Suprapubic skin (tissue), 4 donors: ENCODE data around the gene KIAA1328. TPM values are rescaled to one million over a fixed set of nuclear protein-coding genes. Genes with fewer than 3 reads are reported as not detected.

ENCODE experiments used
- DNase-seq, 2 donors: peaks; one replicate each; pipeline ENCODE4 v3.0.0-alpha.2; 2019; ENCODE audit warnings: low spot score in 2 of 2
- H3K27ac ChIP-seq: fragments of 200-600 bp; sonication (generic); one replicate; pipeline ENCODE4 v1.5.1; 2019
- H3K27me3 ChIP-seq: fragments of 200-600 bp; sonication (generic); one replicate; pipeline ENCODE4 v1.5.1; 2019
- H3K36me3 ChIP-seq: fragments of 200-600 bp; sonication (generic); one replicate; pipeline ENCODE4 v1.5.1; 2019
- H3K4me1 ChIP-seq: fragments of 200-600 bp; sonication (generic); one replicate; pipeline ENCODE4 v1.5.1; 2019
- H3K4me3 ChIP-seq: fragments of 200-600 bp; sonication (generic); one replicate; pipeline ENCODE4 v1.5.1; 2019; ENCODE audit warnings: mild to moderate bottlenecking
- H3K9me3 ChIP-seq: fragments of 200-600 bp; sonication (generic); one replicate; pipeline ENCODE4 v1.5.1; 2019
- EP300 ChIP-seq: sonication (generic); formaldehyde crosslinking; IDR thresholded peaks from one replicate; pipeline ENCODE4 v1.6.1; 2017; ENCODE audit warnings: antibody characterized with exemption
- POLR2A ChIP-seq, 2 donors: fragments of 450-650 bp; IDR thresholded peaks; one replicate each; pipeline ENCODE4 v1.6.1; 2017; ENCODE audit warnings: antibody characterized with exemption in 2 of 2, mild to moderate bottlenecking in 2 of 2, moderate library complexity in 2 of 2
- POLR2AphosphoS5 ChIP-seq, 3 donors: sonication (generic); formaldehyde crosslinking; IDR thresholded peaks; one replicate each; pipeline ENCODE4 v1.6.1; 2017; ENCODE audit warnings: antibody characterized with exemption in 3 of 3
- WGBS: methylation state at CpG from one replicate; pipeline ENCODE4 v1.1.5; 2018; 5-methylcytosine and 5-hydroxymethylcytosine counted together
- total RNA-seq, 4 donors: library from RNA; depleted of rRNA; stranded (reverse); fragments of >200 nt; gene quantifications; one replicate each; pipeline ENCODE4 v1.1.0, GENCODE V29; 2016
- TF ChIP-seq, protein P1 (sequence below), 2 donors: fragments of 200-600 bp in 1 of 2; fragments of 450-650 bp in 1 of 2; sonication (generic) in 1 of 2; IDR thresholded peaks; one replicate each; pipeline ENCODE4 v1.5.1; 2016 to 2019; ENCODE audit warnings: antibody characterized with exemption in 2 of 2, mild to moderate bottlenecking in 1 of 2, moderate library complexity in 1 of 2

The KIAA1328 gene
- total RNA-seq: 10 to 100 TPM; 14.5 to 55.7 (median 21.6) TPM

GRCh38 chr18:36828630-36829361, at the start of gene KIAA1328, which contains the start of gene TPGS2:
TSS of gene KIAA1328 (plus strand) at chr18:36829127. CDS start at chr18:36829139, 12 bp downstream.
TSS of gene TPGS2 (minus strand) at chr18:36829002. CDS start at chr18:36828767, 235 bp downstream.
- peaks cover 28% of the 10 kb centered on the region for H3K4me1 ChIP-seq
- H3K27me3 ChIP-seq: no peaks in the 10 kb centered on the region
- H3K9me3 ChIP-seq: no peaks in the 10 kb centered on the region
- H3K36me3 ChIP-seq: no peaks in the 10 kb centered on the region
- H3K27ac ChIP-seq: peak within 1 kb of the TSS; percentile 89
- TF ChIP-seq EP300: no peak
- TF ChIP-seq, protein P1, sequence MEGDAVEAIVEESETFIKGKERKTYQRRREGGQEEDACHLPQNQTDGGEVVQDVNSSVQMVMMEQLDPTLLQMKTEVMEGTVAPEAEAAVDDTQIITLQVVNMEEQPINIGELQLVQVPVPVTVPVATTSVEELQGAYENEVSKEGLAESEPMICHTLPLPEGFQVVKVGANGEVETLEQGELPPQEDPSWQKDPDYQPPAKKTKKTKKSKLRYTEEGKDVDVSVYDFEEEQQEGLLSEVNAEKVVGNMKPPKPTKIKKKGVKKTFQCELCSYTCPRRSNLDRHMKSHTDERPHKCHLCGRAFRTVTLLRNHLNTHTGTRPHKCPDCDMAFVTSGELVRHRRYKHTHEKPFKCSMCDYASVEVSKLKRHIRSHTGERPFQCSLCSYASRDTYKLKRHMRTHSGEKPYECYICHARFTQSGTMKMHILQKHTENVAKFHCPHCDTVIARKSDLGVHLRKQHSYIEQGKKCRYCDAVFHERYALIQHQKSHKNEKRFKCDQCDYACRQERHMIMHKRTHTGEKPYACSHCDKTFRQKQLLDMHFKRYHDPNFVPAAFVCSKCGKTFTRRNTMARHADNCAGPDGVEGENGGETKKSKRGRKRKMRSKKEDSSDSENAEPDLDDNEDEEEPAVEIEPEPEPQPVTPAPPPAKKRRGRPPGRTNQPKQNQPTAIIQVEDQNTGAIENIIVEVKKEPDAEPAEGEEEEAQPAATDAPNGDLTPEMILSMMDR (IDR thresholded peaks at IDR 0.05): peak in 1 of 2 donors; percentile 47
- peak in 1 of 2 donors; percentile 18 for TF ChIP-seq POLR2A (IDR thresholded peaks at IDR 0.05)
- peak in 2 of 3 donors; percentile 7 to 13 for TF ChIP-seq POLR2AphosphoS5 (IDR thresholded peaks at IDR 0.05)
- DNase-seq: peak; percentile 88 to 90
- WGBS: under 1% methylated on average over 11 of the region's 83 CpGs
- H3K4me3 ChIP-seq: peak within 1 kb of the TSS; percentile 62

DNA sequence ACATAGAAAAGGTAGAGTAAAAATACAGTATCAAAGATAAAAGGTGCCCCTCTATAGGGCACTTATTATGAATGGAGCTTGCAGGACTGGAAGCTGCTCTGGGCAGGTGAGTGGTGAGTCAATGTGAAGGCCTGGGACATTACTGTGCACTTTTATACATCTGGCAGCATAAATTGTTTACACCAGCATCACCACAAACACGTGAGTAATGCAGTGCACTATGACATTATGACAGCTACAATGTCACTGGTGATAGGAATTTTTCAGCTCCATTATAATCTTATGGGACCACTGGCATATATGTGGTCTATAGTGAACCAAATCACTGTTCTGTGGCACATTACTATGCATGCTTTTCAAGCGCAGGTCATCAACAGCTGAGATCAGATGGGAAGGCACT, 48.2 kb upstream of the KIAA1328 start:
- H3K36me3 ChIP-seq: peaks cover 9% of the 10 kb centered on the region
- no peak overlapping the region for H3K27ac ChIP-seq
- WGBS: 51% methylated on average over 2 of the region's 2 CpGs
- no peaks in the 10 kb centered on the region for H3K27me3 ChIP-seq
- H3K9me3 ChIP-seq: no peaks in the 10 kb centered on the region
- TF ChIP-seq POLR2AphosphoS5 (IDR thresholded peaks at IDR 0.05) (no peak), POLR2A (IDR thresholded peaks at IDR 0.05) (no peak), EP300 (no peak)
- TF ChIP-seq, protein P1 (IDR thresholded peaks at IDR 0.05): no peak
- H3K4me1 ChIP-seq: no peaks in the 10 kb centered on the region
- DNase-seq: no peak
- no peak overlapping the region for H3K4me3 ChIP-seq

DNA sequence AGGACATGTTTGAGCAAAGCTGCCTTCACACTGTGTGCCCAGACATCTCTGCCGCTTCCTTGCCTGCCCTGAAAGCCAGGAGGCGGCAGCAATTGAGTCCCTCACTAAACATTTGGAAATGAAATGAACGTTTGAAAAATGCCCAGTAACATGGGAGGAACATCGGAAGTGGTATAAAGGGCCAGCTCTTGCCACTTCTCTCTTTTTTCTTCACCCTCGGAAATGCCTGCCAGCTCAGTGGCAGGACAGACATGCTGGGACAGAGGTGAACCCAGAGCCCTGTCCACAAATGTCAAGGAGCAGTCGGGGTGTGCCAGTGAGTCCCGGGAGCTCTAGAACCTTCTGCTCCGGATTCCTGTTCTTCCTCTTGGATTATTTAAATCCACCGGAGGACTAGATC, 46.2 kb upstream of the KIAA1328 start:
- Histone ChIP-seq H3K36me3 (peaks cover 9% of the 10 kb centered on the region), H3K4me3 (no peak overlapping the region), H3K9me3 (no peaks in the 10 kb centered on the region), H3K27me3 (no peaks in the 10 kb centered on the region), H3K27ac (no peak overlapping the region), H3K4me1 (peaks cover 16% of the 10 kb centered on the region)
- 62% methylated on average over 9 of the region's 9 CpGs for whole genome bisulfite sequencing
- TF ChIP-seq, protein P1 (IDR thresholded peaks at IDR 0.05): no peak
- TF ChIP-seq POLR2AphosphoS5 (IDR thresholded peaks at IDR 0.05) (no peak), EP300 (no peak), POLR2A (IDR thresholded peaks at IDR 0.05) (no peak)
- DNase-seq: no peak

- WGBS: 95% methylated on average over 5 of the region's 5 CpGs
- no peak for TF ChIP-seq EP300
- TF ChIP-seq, protein P1 (IDR thresholded peaks at IDR 0.05): no peak
- TF ChIP-seq POLR2AphosphoS5 (IDR thresholded peaks at IDR 0.05): no peak
- TF ChIP-seq POLR2A (IDR thresholded peaks at IDR 0.05): no peak
- DNase-seq: no peak
These were observed 45.1 kb upstream of the KIAA1328 start for GRCh38 chr18:36783792-36784191.

GRCh38 chr18:36786686-36787085, 42.2 kb upstream of the KIAA1328 start:
- H3K27ac ChIP-seq: no peak overlapping the region
- DNase-seq: peak in 1 of 2 donors; percentile 67
- 29% methylated on average over 4 of the region's 4 CpGs for WGBS

More at GRCh38 chr18:36783792-36784191, 45.1 kb upstream of the KIAA1328 start:
- H3K36me3 ChIP-seq: peaks cover 10% of the 10 kb centered on the region
- peaks cover 16% of the 10 kb centered on the region for H3K4me1 ChIP-seq
- no peaks in the 10 kb centered on the region for H3K9me3 ChIP-seq
- no peak overlapping the region for H3K4me3 ChIP-seq
- H3K27ac ChIP-seq: no peak overlapping the region
- H3K27me3 ChIP-seq: no peaks in the 10 kb centered on the region

More at GRCh38 chr18:36786686-36787085, 42.2 kb upstream of the KIAA1328 start:
- peaks cover 16% of the 10 kb centered on the region for H3K4me1 ChIP-seq
- H3K9me3 ChIP-seq: no peaks in the 10 kb centered on the region
- no peaks in the 10 kb centered on the region for H3K27me3 ChIP-seq
- no peak for TF ChIP-seq POLR2A (IDR thresholded peaks at IDR 0.05)
- no peak for TF ChIP-seq EP300
- TF ChIP-seq, protein P1 (IDR thresholded peaks at IDR 0.05): no peak
- no peak for TF ChIP-seq POLR2AphosphoS5 (IDR thresholded peaks at IDR 0.05)
- no peak overlapping the region for H3K4me3 ChIP-seq
- H3K36me3 ChIP-seq: peaks cover 29% of the 10 kb centered on the region
